Esophagus squamous epithelium (tissue), 4 donors: ENCODE data around the gene UBE2J1. TPM values are rescaled to one million over a fixed set of nuclear protein-coding genes. Genes with fewer than 3 reads are reported as not detected.

Experiments
- total RNA-seq, 4 donors: library from RNA; depleted of rRNA; stranded (reverse); fragments of >200 nt; gene quantifications; one replicate each; pipeline ENCODE4 v1.1.0, GENCODE V29; 2016

Gene UBE2J1
- total RNA-seq, 4 donors from 2014 or later = 27.2 to 37.3 (median 29.9) TPM

Other genes with a start within 250 kb of the UBE2J1 start
- under 1 TPM; 0.19 to 0.44 (median 0.38) TPM for gene SRSF12, start 234.7 kb downstream of the UBE2J1 start, total RNA-seq
- gene PM20D2, start 206.7 kb downstream of the UBE2J1 start, total RNA-seq = 10 to 100 TPM; 11.9 to 19.0 (median 17.8) TPM
- gene GABRR1, start 135.4 kb downstream of the UBE2J1 start, total RNA-seq = 1 to 10 TPM in 1 of 4 donors, not detected in 3; 1.5 TPM
- gene GABRR2, start 37.4 kb downstream of the UBE2J1 start, total RNA-seq = under 1 TPM in 1 of 4 donors, not detected in 3; 0.19 TPM
- gene RRAGD, start 59.6 kb upstream of the UBE2J1 start, total RNA-seq = 10 to 100 TPM; 21.1 to 67.1 (median 33.9) TPM
- gene ANKRD6, start 80.4 kb upstream of the UBE2J1 start, total RNA-seq = 10 to 100 TPM in 1 of 4 donors, 1 to 10 TPM in 3; 5.8 to 12.0 (median 7.3) TPM